ENCODE data around the gene CA7.

The CA7 gene

DNA sequence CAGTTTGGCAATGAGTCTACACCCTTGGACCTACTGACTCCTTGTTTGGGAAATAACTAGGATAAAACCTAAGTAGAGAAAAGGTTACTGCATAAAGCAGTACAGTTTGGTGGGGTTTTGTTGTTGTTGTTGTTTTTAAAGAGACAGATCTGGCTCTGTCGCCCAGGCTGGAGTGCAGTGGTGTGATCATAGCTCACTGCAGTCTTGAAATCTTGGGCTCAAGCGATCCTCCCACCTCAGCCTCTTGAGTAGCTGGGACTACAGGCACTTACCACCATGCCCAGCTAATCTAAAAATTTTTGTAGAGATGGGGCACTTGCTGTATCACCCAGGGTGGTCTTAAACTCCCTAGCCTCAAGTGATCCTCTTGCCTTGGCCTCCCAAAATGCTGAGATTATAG is 37.3 kb downstream of the CA7 start:
- Histone ChIP-seq H3K27ac (replicated peaks) (no peak overlapping the region), H3K27me3 (ENCODE audit: insufficient read depth, poor library complexity, severe bottlenecking) (no peaks in the 10 kb centered on the region), H3K4me3 (replicated peaks; ENCODE audit: insufficient read depth, low read length) (peak overlapping the region; percentile 99)
- no peak for DNase-seq (ENCODE audit: low read depth in 1 of 2, low spot score in 1 of 2)
- TF ChIP-seq, protein P1, sequence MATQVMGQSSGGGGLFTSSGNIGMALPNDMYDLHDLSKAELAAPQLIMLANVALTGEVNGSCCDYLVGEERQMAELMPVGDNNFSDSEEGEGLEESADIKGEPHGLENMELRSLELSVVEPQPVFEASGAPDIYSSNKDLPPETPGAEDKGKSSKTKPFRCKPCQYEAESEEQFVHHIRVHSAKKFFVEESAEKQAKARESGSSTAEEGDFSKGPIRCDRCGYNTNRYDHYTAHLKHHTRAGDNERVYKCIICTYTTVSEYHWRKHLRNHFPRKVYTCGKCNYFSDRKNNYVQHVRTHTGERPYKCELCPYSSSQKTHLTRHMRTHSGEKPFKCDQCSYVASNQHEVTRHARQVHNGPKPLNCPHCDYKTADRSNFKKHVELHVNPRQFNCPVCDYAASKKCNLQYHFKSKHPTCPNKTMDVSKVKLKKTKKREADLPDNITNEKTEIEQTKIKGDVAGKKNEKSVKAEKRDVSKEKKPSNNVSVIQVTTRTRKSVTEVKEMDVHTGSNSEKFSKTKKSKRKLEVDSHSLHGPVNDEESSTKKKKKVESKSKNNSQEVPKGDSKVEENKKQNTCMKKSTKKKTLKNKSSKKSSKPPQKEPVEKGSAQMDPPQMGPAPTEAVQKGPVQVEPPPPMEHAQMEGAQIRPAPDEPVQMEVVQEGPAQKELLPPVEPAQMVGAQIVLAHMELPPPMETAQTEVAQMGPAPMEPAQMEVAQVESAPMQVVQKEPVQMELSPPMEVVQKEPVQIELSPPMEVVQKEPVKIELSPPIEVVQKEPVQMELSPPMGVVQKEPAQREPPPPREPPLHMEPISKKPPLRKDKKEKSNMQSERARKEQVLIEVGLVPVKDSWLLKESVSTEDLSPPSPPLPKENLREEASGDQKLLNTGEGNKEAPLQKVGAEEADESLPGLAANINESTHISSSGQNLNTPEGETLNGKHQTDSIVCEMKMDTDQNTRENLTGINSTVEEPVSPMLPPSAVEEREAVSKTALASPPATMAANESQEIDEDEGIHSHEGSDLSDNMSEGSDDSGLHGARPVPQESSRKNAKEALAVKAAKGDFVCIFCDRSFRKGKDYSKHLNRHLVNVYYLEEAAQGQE (IDR thresholded peaks at IDR 0.05; ENCODE audit: insufficient replicate concordance, low read depth): no peak
- no peak for TF ChIP-seq SPI1 (IDR thresholded peaks at IDR 0.05; ENCODE audit: borderline replicate concordance, low read depth)
- TF ChIP-seq GABPA (IDR thresholded peaks at IDR 0.05; ENCODE audit: low read depth): no peak
- TF ChIP-seq, protein P2, sequence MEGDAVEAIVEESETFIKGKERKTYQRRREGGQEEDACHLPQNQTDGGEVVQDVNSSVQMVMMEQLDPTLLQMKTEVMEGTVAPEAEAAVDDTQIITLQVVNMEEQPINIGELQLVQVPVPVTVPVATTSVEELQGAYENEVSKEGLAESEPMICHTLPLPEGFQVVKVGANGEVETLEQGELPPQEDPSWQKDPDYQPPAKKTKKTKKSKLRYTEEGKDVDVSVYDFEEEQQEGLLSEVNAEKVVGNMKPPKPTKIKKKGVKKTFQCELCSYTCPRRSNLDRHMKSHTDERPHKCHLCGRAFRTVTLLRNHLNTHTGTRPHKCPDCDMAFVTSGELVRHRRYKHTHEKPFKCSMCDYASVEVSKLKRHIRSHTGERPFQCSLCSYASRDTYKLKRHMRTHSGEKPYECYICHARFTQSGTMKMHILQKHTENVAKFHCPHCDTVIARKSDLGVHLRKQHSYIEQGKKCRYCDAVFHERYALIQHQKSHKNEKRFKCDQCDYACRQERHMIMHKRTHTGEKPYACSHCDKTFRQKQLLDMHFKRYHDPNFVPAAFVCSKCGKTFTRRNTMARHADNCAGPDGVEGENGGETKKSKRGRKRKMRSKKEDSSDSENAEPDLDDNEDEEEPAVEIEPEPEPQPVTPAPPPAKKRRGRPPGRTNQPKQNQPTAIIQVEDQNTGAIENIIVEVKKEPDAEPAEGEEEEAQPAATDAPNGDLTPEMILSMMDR (IDR thresholded peaks at IDR 0.05; ENCODE audit: insufficient read depth, low read length): no peak

DNA sequence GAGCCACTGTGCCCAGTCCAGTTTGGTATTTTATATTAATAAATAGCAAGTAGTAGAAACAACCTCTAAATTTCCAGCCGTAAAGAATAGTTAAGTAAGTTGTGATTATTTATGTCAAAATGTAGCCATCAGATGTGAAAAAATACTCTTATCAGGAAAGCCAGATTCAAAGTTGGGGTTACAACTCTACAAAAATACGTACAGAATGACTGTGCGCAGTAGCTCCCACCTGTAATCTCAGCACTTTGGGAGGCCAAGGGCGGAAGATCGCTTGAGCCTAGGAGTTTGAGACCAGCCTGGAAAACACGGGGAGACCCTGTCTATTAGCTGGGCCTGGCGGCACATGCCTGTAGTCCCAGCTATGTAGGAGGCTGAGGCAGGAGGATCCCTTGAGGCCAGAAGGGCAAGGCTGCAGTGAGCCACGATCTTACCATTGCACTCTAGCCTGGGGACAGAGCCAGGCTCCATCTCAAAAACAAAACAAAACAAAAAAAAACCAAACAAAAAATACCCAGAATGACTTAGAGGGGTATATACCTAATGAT is 37.8 kb downstream of the CA7 start:
- no peak overlapping the region for H3K4me3 ChIP-seq (replicated peaks; ENCODE audit: insufficient read depth, low read length)
- TF ChIP-seq, protein P2 (IDR thresholded peaks at IDR 0.05; ENCODE audit: insufficient read depth, low read length): no peak
- no peak for TF ChIP-seq GABPA (IDR thresholded peaks at IDR 0.05; ENCODE audit: low read depth)
- TF ChIP-seq POLR2AphosphoS5 (IDR thresholded peaks at IDR 0.05; ENCODE audit: low read depth): no peak
- TF ChIP-seq, protein P1 (IDR thresholded peaks at IDR 0.05; ENCODE audit: insufficient replicate concordance, low read depth): no peak
- no peak for DNase-seq (ENCODE audit: low read depth in 1 of 2, low spot score in 1 of 2)
- H3K27me3 ChIP-seq (ENCODE audit: insufficient read depth, poor library complexity, severe bottlenecking): no peaks in the 10 kb centered on the region
- no peak overlapping the region for H3K27ac ChIP-seq (replicated peaks)

DNA sequence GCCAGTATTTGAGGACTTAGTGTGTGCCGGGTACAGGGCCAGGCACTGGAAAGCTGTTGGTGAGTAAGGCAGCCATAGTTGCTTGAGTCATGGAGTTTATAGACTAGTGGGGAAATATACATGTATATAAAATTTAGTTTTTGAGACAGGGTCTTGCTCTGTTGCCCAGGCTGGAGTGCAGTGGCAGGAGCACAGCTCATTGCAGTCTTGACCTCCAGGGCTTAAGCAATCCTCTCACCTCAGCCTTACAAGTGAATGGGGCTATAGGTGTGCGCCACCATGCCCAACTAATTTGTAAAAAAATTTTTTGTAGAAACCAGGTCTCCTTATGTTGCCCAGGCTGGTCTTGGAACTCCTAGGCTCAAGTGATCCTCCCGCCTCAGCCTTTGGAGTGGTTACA is 38.5 kb downstream of the CA7 start:
- Histone ChIP-seq H3K27ac (replicated peaks) (no peak overlapping the region), H3K27me3 (ENCODE audit: insufficient read depth, poor library complexity, severe bottlenecking) (no peaks in the 10 kb centered on the region), H3K4me3 (replicated peaks; ENCODE audit: insufficient read depth, low read length) (no peak overlapping the region)
- TF ChIP-seq GABPA (IDR thresholded peaks at IDR 0.05; ENCODE audit: low read depth) (no peak), SPI1 (IDR thresholded peaks at IDR 0.05; ENCODE audit: borderline replicate concordance, low read depth) (no peak), POLR2AphosphoS5 (IDR thresholded peaks at IDR 0.05; ENCODE audit: low read depth) (no peak)
- TF ChIP-seq, protein P2 (IDR thresholded peaks at IDR 0.05; ENCODE audit: insufficient read depth, low read length): no peak
- TF ChIP-seq, protein P1 (IDR thresholded peaks at IDR 0.05; ENCODE audit: insufficient replicate concordance, low read depth): no peak
- no peak for DNase-seq (ENCODE audit: low read depth in 1 of 2, low spot score in 1 of 2)
